Trophoblast cell (in vitro differentiated cells and primary cell): ENCODE results near the gene PDE4B.

ENCODE experiments used
- DNase-seq, 2 donors: peaks; one replicate each; pipeline ENCODE4 v3.0.0-alpha.2; 2016
- H2AFZ ChIP-seq: 2 replicates; pipeline ENCODE4 v1.6.1; 2013; ENCODE audit warnings: low read length, moderate library complexity, mild to moderate bottlenecking; ENCODE audit not compliant: insufficient read depth, poor library complexity
- H2AK5ac ChIP-seq: 2 replicates; pipeline ENCODE4 v1.6.1; 2013; ENCODE audit warnings: mild to moderate bottlenecking, low read length
- H2BK120ac ChIP-seq: 2 replicates; pipeline ENCODE4 v1.6.1; 2013; ENCODE audit warnings: low read length, mild to moderate bottlenecking, moderate library complexity; ENCODE audit not compliant: insufficient read depth, poor library complexity
- H2BK12ac ChIP-seq: 2 replicates; pipeline ENCODE4 v1.6.1; 2013; ENCODE audit warnings: mild to moderate bottlenecking, low read length, moderate library complexity
- H2BK5ac ChIP-seq: 2 replicates; pipeline ENCODE4 v1.6.1; 2013; ENCODE audit warnings: low read length, low read depth, moderate library complexity, mild to moderate bottlenecking; ENCODE audit not compliant: poor library complexity
- H3K14ac ChIP-seq: 2 replicates; pipeline ENCODE4 v1.6.1; 2013; ENCODE audit warnings: mild to moderate bottlenecking, low read length
- H3K18ac ChIP-seq: 2 replicates; pipeline ENCODE4 v1.6.1; 2013; ENCODE audit warnings: mild to moderate bottlenecking, low read length
- H3K23ac ChIP-seq: 2 replicates; pipeline ENCODE4 v1.6.1; 2013; ENCODE audit warnings: low read length
- H3K27ac ChIP-seq: 2 replicates; pipeline ENCODE4 v1.5.1; 2013; ENCODE audit warnings: low read depth, mild to moderate bottlenecking, inconsistent platforms, low read length, moderate library complexity
- H3K27me3 ChIP-seq: 2 replicates; pipeline ENCODE4 v1.6.1; 2013; ENCODE audit warnings: inconsistent platforms, mild to moderate bottlenecking, low read length, moderate library complexity; ENCODE audit not compliant: insufficient read depth
- H3K36me3 ChIP-seq, 2 experiments: 1 replicate in 1 of 2; 2 replicates in 1 of 2; pipeline ENCODE4 v1.6.1; 2013; ENCODE audit warnings: low read length in 2 of 2, mild to moderate bottlenecking in 2 of 2, moderate library complexity in 1 of 2; ENCODE audit not compliant: insufficient read depth in 2 of 2, control insufficient read depth in 1 of 2
- H3K4ac ChIP-seq: 2 replicates; pipeline ENCODE4 v1.6.1; 2013; ENCODE audit warnings: low read depth, mild to moderate bottlenecking, low read length, moderate library complexity
- H3K4me1 ChIP-seq, 2 experiments: 1 replicate in 1 of 2; 2 replicates in 1 of 2; pipeline ENCODE4 v1.6.1; 2013; ENCODE audit warnings: low read length in 2 of 2, mild to moderate bottlenecking in 2 of 2, moderate library complexity in 1 of 2; ENCODE audit not compliant: insufficient read depth in 2 of 2, control insufficient read depth in 1 of 2
- H3K4me2 ChIP-seq: 2 replicates; pipeline ENCODE4 v1.6.1; 2013; ENCODE audit warnings: inconsistent platforms, mild to moderate bottlenecking, low read length, moderate library complexity
- H3K4me3 ChIP-seq: 2 replicates; pipeline ENCODE4 v1.5.1; 2013; ENCODE audit warnings: mild to moderate bottlenecking, low read depth, low read length, inconsistent platforms
- H3K79me1 ChIP-seq: one replicate; pipeline ENCODE4 v1.6.1; 2013; ENCODE audit warnings: low read length
- H3K79me2 ChIP-seq: 2 replicates; pipeline ENCODE4 v1.6.1; 2013; ENCODE audit warnings: low read length, mild to moderate bottlenecking; ENCODE audit not compliant: control insufficient read depth, insufficient read depth, poor library complexity
- H3K9ac ChIP-seq: 2 replicates; pipeline ENCODE4 v1.6.1; 2013; ENCODE audit warnings: mild to moderate bottlenecking, low read length
- H3K9me3 ChIP-seq: 2 replicates; pipeline ENCODE4 v1.6.1; 2013; ENCODE audit warnings: low read depth, mild to moderate bottlenecking, control low read depth, inconsistent platforms, low read length; ENCODE audit not compliant: insufficient read depth
- H4K12ac ChIP-seq: 2 replicates; pipeline ENCODE4 v1.6.1; 2013; ENCODE audit warnings: low read depth, mild to moderate bottlenecking, low read length, moderate library complexity
- H4K8ac ChIP-seq: 2 replicates; pipeline ENCODE4 v1.6.1; 2013; ENCODE audit warnings: low read depth, mild to moderate bottlenecking, low read length, moderate library complexity
- H4K91ac ChIP-seq: one replicate; pipeline ENCODE4 v1.6.1; 2013; ENCODE audit warnings: low read depth, mild to moderate bottlenecking, low read length, moderate library complexity
- WGBS: extraction: QIAGEN DNeasy Blood & Tissue Kit; methylation state at CpG from one replicate; pipeline ENCODE4 v1.1.7; 2013; ENCODE audit warnings: missing lambda C conversion rate; ENCODE audit not compliant: insufficient read length, insufficient coverage; ENCODE audit errors: extremely low coverage; 5-methylcytosine and 5-hydroxymethylcytosine counted together

PDE4B gene

GRCh38 chr1:66412704-66413103 is 620.0 kb downstream of the PDE4B start:
- no peak overlapping the region for H3K14ac ChIP-seq
- no peak overlapping the region for H3K18ac ChIP-seq
- no peaks in the 10 kb centered on the region for H3K79me1 ChIP-seq
- DNase-seq: no peak
- H4K12ac ChIP-seq: no peak overlapping the region
- H3K27me3 ChIP-seq: no peaks in the 10 kb centered on the region
- no peak overlapping the region for H2AFZ ChIP-seq
- no peak overlapping the region for H4K8ac ChIP-seq
- no peak overlapping the region for H2BK120ac ChIP-seq
- H3K4me2 ChIP-seq: no peak overlapping the region
- H2BK12ac ChIP-seq: no peak overlapping the region
- H3K9ac ChIP-seq: no peak overlapping the region
- H3K4me3 ChIP-seq: no peak overlapping the region
- no peak overlapping the region for H3K27ac ChIP-seq
- H2AK5ac ChIP-seq: no peak overlapping the region
- no peak overlapping the region for H2BK5ac ChIP-seq
- H4K91ac ChIP-seq: no peak overlapping the region
- no peaks in the 10 kb centered on the region for H3K79me2 ChIP-seq
- H3K9me3 ChIP-seq: no peaks in the 10 kb centered on the region
- H3K36me3 ChIP-seq: no peaks in the 10 kb centered on the region
- no peak overlapping the region for H3K4ac ChIP-seq
- H3K4me1 ChIP-seq: peaks cover 0 to 2% of the 10 kb centered on the region in 2 experiments
- H3K23ac ChIP-seq: no peak overlapping the region

DNA sequence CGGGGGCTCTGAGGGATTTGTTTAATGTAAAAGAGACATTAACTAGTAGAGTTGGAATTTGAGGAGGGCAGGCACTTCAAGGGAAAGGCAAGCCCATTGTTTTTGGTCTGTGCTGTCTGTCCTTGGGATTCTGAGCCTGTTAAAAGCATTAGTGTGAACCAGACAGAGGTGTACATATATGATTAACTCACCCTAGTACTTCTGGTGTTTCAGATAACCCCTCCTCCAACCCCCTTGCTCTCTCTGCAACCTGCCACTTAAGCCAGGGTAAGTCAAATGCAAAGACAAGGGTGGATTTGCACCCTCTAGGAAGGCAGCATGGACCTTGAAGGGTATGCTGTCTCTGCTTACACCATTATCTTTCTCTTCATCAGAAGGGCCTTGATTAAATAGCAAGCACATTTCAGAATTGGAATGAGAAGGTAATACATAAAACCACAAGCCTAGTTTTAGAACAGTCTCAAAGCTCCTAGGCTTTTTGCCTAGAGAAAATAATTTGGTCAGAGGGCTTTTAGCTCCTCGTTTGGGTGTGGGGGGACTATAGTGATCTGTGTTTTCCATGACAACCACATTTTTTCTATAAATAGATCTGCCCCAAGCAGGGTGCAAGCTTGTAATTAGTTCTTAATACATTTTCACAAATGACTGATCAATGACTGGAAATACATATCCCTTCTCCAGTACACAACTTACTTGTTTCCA is 620.6 kb downstream of the PDE4B start:
- Histone ChIP-seq H3K9ac (no peak overlapping the region), H3K79me2 (no peaks in the 10 kb centered on the region), H4K8ac (no peak overlapping the region), H2AFZ (no peak overlapping the region), H4K91ac (no peak overlapping the region), H3K4me3 (no peak overlapping the region), H2BK12ac (no peak overlapping the region), H3K4ac (no peak overlapping the region), H3K18ac (no peak overlapping the region), H2BK5ac (no peak overlapping the region), H2AK5ac (no peak overlapping the region), H3K79me1 (no peaks in the 10 kb centered on the region), H3K9me3 (no peaks in the 10 kb centered on the region), H3K4me2 (no peak overlapping the region), H3K14ac (no peak overlapping the region), H3K27me3 (no peaks in the 10 kb centered on the region), H3K23ac (no peak overlapping the region), H3K36me3 (no peaks in the 10 kb centered on the region), H4K12ac (no peak overlapping the region), H2BK120ac (no peak overlapping the region), H3K27ac (no peak overlapping the region), H3K4me1 (peaks cover 0 to 2% of the 10 kb centered on the region in 2 experiments)
- no CpG with 5 or more reads among the region's 2 CpGs for WGBS
- DNase-seq: no peak

DNA sequence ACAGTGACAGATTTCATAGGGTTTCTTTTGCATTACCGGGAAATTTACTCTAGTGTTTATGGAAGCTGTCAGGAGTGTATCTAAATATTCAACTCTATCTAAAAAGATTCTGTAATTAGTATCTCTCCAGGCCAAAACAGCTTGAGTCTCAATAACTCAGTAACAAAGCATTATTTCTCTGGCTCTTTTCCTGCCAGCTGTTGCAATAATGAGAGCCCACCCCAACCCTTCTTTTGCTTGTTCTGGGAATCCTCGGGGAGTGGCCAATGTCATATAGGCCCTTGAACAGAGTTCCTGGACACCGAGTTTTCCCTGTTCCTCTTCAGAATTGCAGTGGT is 621.1 kb downstream of the PDE4B start:
- Histone ChIP-seq H3K9me3 (no peaks in the 10 kb centered on the region), H3K4me3 (no peak overlapping the region), H2AK5ac (no peak overlapping the region), H3K4me1 (peaks cover 0 to 2% of the 10 kb centered on the region in 2 experiments), H2AFZ (no peak overlapping the region), H3K14ac (no peak overlapping the region), H3K27me3 (no peaks in the 10 kb centered on the region), H3K79me2 (no peaks in the 10 kb centered on the region), H4K8ac (no peak overlapping the region), H3K9ac (no peak overlapping the region), H3K27ac (no peak overlapping the region), H3K18ac (no peak overlapping the region), H3K4me2 (no peak overlapping the region), H3K79me1 (no peaks in the 10 kb centered on the region), H4K91ac (no peak overlapping the region), H4K12ac (no peak overlapping the region), H3K4ac (no peak overlapping the region), H3K36me3 (no peaks in the 10 kb centered on the region), H2BK120ac (no peak overlapping the region), H2BK12ac (no peak overlapping the region), H2BK5ac (no peak overlapping the region), H3K23ac (no peak overlapping the region)
- no peak for DNase-seq
- no CpG with 5 or more reads among the region's 3 CpGs for WGBS

- H3K4me2 ChIP-seq: no peak overlapping the region
- H3K79me2 ChIP-seq: no peaks in the 10 kb centered on the region
- H3K23ac ChIP-seq: no peak overlapping the region
- WGBS: no CpG with 5 or more reads among the region's 2 CpGs
- H3K27me3 ChIP-seq: no peaks in the 10 kb centered on the region
- DNase-seq: no peak
- H3K36me3 ChIP-seq: no peaks in the 10 kb centered on the region
- no peak overlapping the region for H3K18ac ChIP-seq
- no peak overlapping the region for H2AK5ac ChIP-seq
- H4K8ac ChIP-seq: no peak overlapping the region
- H2BK5ac ChIP-seq: no peak overlapping the region
- H3K4ac ChIP-seq: no peak overlapping the region
- H4K12ac ChIP-seq: no peak overlapping the region
- no peak overlapping the region for H4K91ac ChIP-seq
- H3K9me3 ChIP-seq: no peaks in the 10 kb centered on the region
- peaks cover 0 to 2% of the 10 kb centered on the region in 2 experiments for H3K4me1 ChIP-seq
- H3K14ac ChIP-seq: no peak overlapping the region
- no peak overlapping the region for H3K4me3 ChIP-seq
- H3K27ac ChIP-seq: no peak overlapping the region
- H2AFZ ChIP-seq: no peak overlapping the region
- H2BK12ac ChIP-seq: no peak overlapping the region
- no peak overlapping the region for H2BK120ac ChIP-seq
- H3K79me1 ChIP-seq: no peaks in the 10 kb centered on the region
- H3K9ac ChIP-seq: no peak overlapping the region
These were observed 622.6 kb downstream of the PDE4B start for GRCh38 chr1:66415281-66415680.
